Liver (tissue), 9 donors: ENCODE measurements around the gene QKI. TPM values are rescaled to one million over a fixed set of nuclear protein-coding genes. Genes with fewer than 3 reads are reported as not detected.

Source experiments
- DNase-seq: peaks from one replicate; pipeline ENCODE4 v3.0.0-alpha.2; 2017; ENCODE audit warnings: low spot score
- H3K27ac ChIP-seq, 2 donors: one replicate each; pipeline ENCODE4 v1.7.0; 2013; ENCODE audit warnings: inconsistent platforms in 2 of 2, low read length in 2 of 2, control low read depth in 1 of 2, low read depth in 1 of 2, mild to moderate bottlenecking in 1 of 2
- H3K27me3 ChIP-seq, 4 donors: one replicate each; pipeline versions ENCODE4 v1.6.1 to v1.7.0; 2013; ENCODE audit warnings: low read length in 3 of 4, inconsistent platforms in 1 of 4, mild to moderate bottlenecking in 1 of 4, moderate library complexity in 1 of 4; ENCODE audit not compliant: control insufficient read depth in 4 of 4, insufficient read depth in 4 of 4
- H3K36me3 ChIP-seq, 4 donors: one replicate each; pipeline versions ENCODE4 v1.6.1 to v1.7.0; 2013; ENCODE audit warnings: low read length in 3 of 4, mild to moderate bottlenecking in 3 of 4, low read depth in 1 of 4, moderate library complexity in 1 of 4; ENCODE audit not compliant: control insufficient read depth in 4 of 4, insufficient read depth in 3 of 4
- H3K4me1 ChIP-seq, 4 donors: one replicate each; pipeline versions ENCODE4 v1.6.1 to v1.7.0; 2013; ENCODE audit warnings: low read length in 3 of 4, mild to moderate bottlenecking in 3 of 4, moderate library complexity in 1 of 4; ENCODE audit not compliant: control insufficient read depth in 4 of 4, insufficient read depth in 4 of 4
- H3K4me3 ChIP-seq, 3 donors: one replicate each; pipeline versions ENCODE4 v1.6.1 to v1.7.0; 2013; ENCODE audit warnings: low read length in 3 of 3, control low read depth in 1 of 3, low read depth in 1 of 3, mild to moderate bottlenecking in 1 of 3
- H3K9ac ChIP-seq, 2 donors: one replicate each; pipeline ENCODE4 v1.7.0; 2013; ENCODE audit warnings: low read length in 2 of 2, mild to moderate bottlenecking in 2 of 2, moderate library complexity in 2 of 2, control low read depth in 1 of 2, low read depth in 1 of 2
- H3K9me3 ChIP-seq, 4 donors: one replicate each; pipeline versions ENCODE4 v1.6.1 to v1.7.0; 2013; ENCODE audit warnings: low read length in 3 of 4; ENCODE audit not compliant: control insufficient read depth in 4 of 4
- ATF3 ChIP-seq: IDR thresholded peaks from 2 replicates; pipeline ENCODE4 v1.6.1; 2016; ENCODE audit warnings: antibody characterized with exemption
- CTCF ChIP-seq: fragments of 150-350 bp; IDR thresholded peaks from 2 replicates; pipeline ENCODE4 v1.5.1; 2017; ENCODE audit warnings: improper control_type of control experiment, low read depth, low read length; ENCODE audit not compliant: missing input control
- EGR1 ChIP-seq, 2 donors: IDR thresholded peaks; 2 replicates each; pipeline ENCODE4 v1.6.1; 2016 to 2018; ENCODE audit warnings: antibody characterized with exemption in 2 of 2, low read depth in 2 of 2
- FOXA1 ChIP-seq: IDR thresholded peaks from 2 replicates; pipeline ENCODE4 v1.6.1; 2016; ENCODE audit warnings: antibody characterized with exemption
- FOXA2 ChIP-seq: IDR thresholded peaks from 2 replicates; pipeline ENCODE4 v1.6.1; 2016; ENCODE audit warnings: antibody characterized with exemption
- GABPA ChIP-seq, 2 donors: IDR thresholded peaks in 1 of 2; conservative IDR thresholded peaks in 1 of 2; 2 replicates each; pipeline ENCODE4 v1.6.1; 2016; ENCODE audit warnings: antibody characterized with exemption in 2 of 2, mild to moderate bottlenecking in 1 of 2, moderate library complexity in 1 of 2
- HNF4A ChIP-seq, 2 donors: conservative IDR thresholded peaks; 2 replicates each; pipeline ENCODE4 v1.6.1; 2016; ENCODE audit warnings: antibody characterized with exemption in 2 of 2, mild to moderate bottlenecking in 2 of 2
- HNF4G ChIP-seq: IDR thresholded peaks from 2 replicates; pipeline ENCODE4 v1.6.1; 2016; ENCODE audit warnings: antibody characterized with exemption
- JUND ChIP-seq, 2 donors: IDR thresholded peaks; 2 replicates each; pipeline ENCODE4 v1.6.1; 2016; ENCODE audit warnings: antibody characterized with exemption in 2 of 2
- MAX ChIP-seq: IDR thresholded peaks from 2 replicates; pipeline ENCODE4 v1.6.1; 2016; ENCODE audit warnings: antibody characterized with exemption
- NR2F2 ChIP-seq: IDR thresholded peaks from 2 replicates; pipeline ENCODE4 v1.6.1; 2016; ENCODE audit warnings: antibody characterized with exemption
- RAD21 ChIP-seq, 2 donors: IDR thresholded peaks; 2 replicates each; pipeline ENCODE4 v1.6.1; 2016; ENCODE audit warnings: antibody characterized with exemption in 2 of 2, mild to moderate bottlenecking in 2 of 2
- REST ChIP-seq: IDR thresholded peaks from 2 replicates; pipeline ENCODE4 v1.6.1; 2016; ENCODE audit warnings: antibody characterized with exemption, mild to moderate bottlenecking
- RXRA ChIP-seq, 2 donors: IDR thresholded peaks; 2 replicates each; pipeline ENCODE4 v1.6.1; 2017 to 2018; ENCODE audit warnings: antibody characterized with exemption in 2 of 2, mild to moderate bottlenecking in 1 of 2
- SP1 ChIP-seq: IDR thresholded peaks from 2 replicates; pipeline ENCODE4 v1.6.1; 2018; ENCODE audit warnings: antibody characterized with exemption, mild to moderate bottlenecking
- TAF1 ChIP-seq: conservative IDR thresholded peaks from 2 replicates; pipeline ENCODE4 v1.6.1; 2016; ENCODE audit warnings: antibody characterized with exemption, mild to moderate bottlenecking
- YY1 ChIP-seq: IDR thresholded peaks from 2 replicates; pipeline ENCODE4 v1.6.1; 2016; ENCODE audit warnings: antibody characterized with exemption, mild to moderate bottlenecking
- ZBTB33 ChIP-seq: IDR thresholded peaks from 2 replicates; pipeline ENCODE4 v1.6.1; 2016; ENCODE audit warnings: antibody characterized with exemption
- WGBS: extraction: QIAGEN DNeasy Blood & Tissue Kit; methylation state at CpG from one replicate; pipeline ENCODE4 v1.1.7; 2013; 5-methylcytosine and 5-hydroxymethylcytosine counted together
- polyA plus RNA-seq, 2 donors: library from polyadenylated mRNA; stranded (reverse) in 1 of 2; unstranded in 1 of 2; fragments of 200-250 nt in 1 of 2; fragments of >200 nt in 1 of 2; fragmentation: Nextera tagmentation in 1 of 2; extraction: Ambion mirVana in 1 of 2; gene quantifications; one replicate each; pipeline versions ENCODE4 v1.2.1 to v1.2.3, GENCODE V29; 2013 to 2015
- total RNA-seq, 2 donors: library from RNA; depleted of rRNA; stranded (reverse); fragments of >200 nt; gene quantifications; one replicate each; pipeline ENCODE4 v1.2.3, GENCODE V29; 2014
- donor health status: healthy.
- donor health status: healthy.
- donor health status: healthy.
- donor health status: healthy.
- donor health status: healthy.

The QKI gene
- total and polyA plus RNA-seq, 4 donors = 22.7 to 97.0 (median 56.3) TPM

GRCh38 chr6:163543321-163543720, 128.8 kb downstream of the QKI start:
- no peak for DNase-seq
- Histone ChIP-seq H3K36me3 (no peaks in the 10 kb centered on the region), H3K27ac (no peak overlapping the region), H3K9ac (no peak overlapping the region), H3K4me1 (peaks cover 6 to 12% (median 8%) of the 10 kb centered on the region in 4 donors), H3K4me3 (no peak overlapping the region), H3K27me3 (no peaks in the 10 kb centered on the region), H3K9me3 (no peaks in the 10 kb centered on the region)
- TF ChIP-seq JUND (IDR thresholded peaks at IDR 0.05) = no peak
- no peak for TF ChIP-seq MAX
- TF ChIP-seq HNF4G = no peak
- TF ChIP-seq FOXA1 = no peak
- no peak for TF ChIP-seq TAF1
- no peak for TF ChIP-seq RXRA (IDR thresholded peaks at IDR 0.05)
- no peak for TF ChIP-seq SP1
- no peak for TF ChIP-seq NR2F2
- TF ChIP-seq RAD21 (IDR thresholded peaks at IDR 0.05) = no peak
- TF ChIP-seq ATF3 = no peak
- TF ChIP-seq GABPA (IDR thresholded peaks at IDR 0.05 in 1 of 2, conservative IDR thresholded peaks at IDR 0.05 in 1 of 2) = no peak
- TF ChIP-seq ZBTB33 = no peak
- no peak for TF ChIP-seq YY1
- TF ChIP-seq FOXA2 = no peak
- no peak for TF ChIP-seq REST
- TF ChIP-seq HNF4A (conservative IDR thresholded peaks at IDR 0.05) = no peak
- no peak for TF ChIP-seq EGR1 (IDR thresholded peaks at IDR 0.05; ENCODE audit: low read depth in 2 of 2)
- WGBS = 93% methylated on average over 2 of the region's 2 CpGs

GRCh38 chr6:163545370-163545769, 130.9 kb downstream of the QKI start:
- H3K4me1 ChIP-seq = peaks cover 0 to 3% (median 0%) of the 10 kb centered on the region in 4 donors
- H3K9me3 ChIP-seq = no peaks in the 10 kb centered on the region
- DNase-seq = no peak
- TF ChIP-seq RXRA (IDR thresholded peaks at IDR 0.05) = no peak
- TF ChIP-seq CTCF = no peak
- TF ChIP-seq ZBTB33 = no peak
- TF ChIP-seq GABPA (IDR thresholded peaks at IDR 0.05 in 1 of 2, conservative IDR thresholded peaks at IDR 0.05 in 1 of 2) = no peak
- no peak for TF ChIP-seq TAF1
- TF ChIP-seq ATF3 = no peak
- TF ChIP-seq FOXA2 = no peak
- TF ChIP-seq EGR1 (IDR thresholded peaks at IDR 0.05; ENCODE audit: low read depth in 2 of 2) = no peak
- TF ChIP-seq HNF4G = no peak
- no peaks in the 10 kb centered on the region for H3K27me3 ChIP-seq
- no peak overlapping the region for H3K9ac ChIP-seq
- H3K4me3 ChIP-seq = no peak overlapping the region
- H3K36me3 ChIP-seq = peaks cover 0 to 3% (median 0%) of the 10 kb centered on the region in 4 donors
- no peak overlapping the region for H3K27ac ChIP-seq
- 95% methylated on average over 5 of the region's 5 CpGs for WGBS
